ENCODE data around the gene NF1.
"Not testable (repeated sequence)": the region's sequence is repeated elsewhere in the genome, so short reads cannot be mapped to it uniquely, and the experiment has no call there.

NF1 gene

DNA sequence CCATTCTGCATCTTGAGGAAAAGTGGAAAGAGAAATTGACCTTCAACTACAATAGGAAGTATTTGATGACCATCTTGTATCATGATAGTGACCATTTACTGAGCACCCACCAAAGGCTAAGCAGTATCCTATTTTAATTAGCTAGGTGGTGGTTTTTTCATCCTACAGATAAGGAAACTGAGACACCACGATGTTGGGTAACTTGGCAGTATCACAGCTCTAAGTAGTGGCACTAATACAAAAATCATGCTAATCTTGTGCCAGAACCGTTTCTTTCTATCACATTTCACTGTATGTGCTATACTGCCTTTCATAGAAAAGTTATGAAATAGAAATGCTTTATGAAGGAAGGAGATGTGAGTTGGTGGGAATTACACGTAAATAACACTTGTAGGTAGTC lies 216.7 kb downstream of the NF1 start:
- no peak for DNase-seq (ENCODE audit: low spot score)
- no peak overlapping the region for H3K27ac ChIP-seq (replicated peaks; ENCODE audit: low read length)
- no CpG with 5 or more reads among the region's 3 CpGs for WGBS, 2 donors (ENCODE audit: extremely low coverage in 2 of 2, insufficient read length in 2 of 2, insufficient replicate concordance in 1 of 2)

GRCh38 chr17:31312223-31312622 lies 217.4 kb downstream of the NF1 start:
- H3K23ac ChIP-seq (ENCODE audit: low read depth, low read length, poor library complexity); H3K4me1 ChIP-seq (ENCODE audit: control insufficient read depth in 2 of 2, insufficient read depth in 1 of 2, low read depth in 1 of 2, low read length in 2 of 2); H3K27me3 ChIP-seq (ENCODE audit: control insufficient read depth in 3 of 3, insufficient read depth in 3 of 3, low read depth in 1 of 3, low read length in 3 of 3); H3K27ac ChIP-seq (replicated peaks; ENCODE audit: low read length); H2BK15ac ChIP-seq (ENCODE audit: low read length); H4K8ac ChIP-seq (ENCODE audit: low read depth, low read length); H3K36me3 ChIP-seq (replicated peaks in 1 of 2; ENCODE audit: control insufficient read depth in 2 of 2, insufficient read depth in 2 of 2, low read length in 2 of 2); H2BK5ac ChIP-seq (ENCODE audit: low read length); H2BK12ac ChIP-seq (ENCODE audit: low read length); H4K91ac ChIP-seq (ENCODE audit: low read depth, low read length, poor library complexity); H2BK120ac ChIP-seq (ENCODE audit: low read depth, low read length); H3K79me1 ChIP-seq (ENCODE audit: low read depth, low read length); H3K9ac ChIP-seq (ENCODE audit: low read depth, low read length, poor library complexity); DNase-seq (ENCODE audit: low spot score); H3K4ac ChIP-seq (ENCODE audit: low read length); H3K4me2 ChIP-seq (ENCODE audit: insufficient read depth, low read length, poor library complexity, severe bottlenecking); H3K9me3 ChIP-seq (replicated peaks in 1 of 2; ENCODE audit: control insufficient read depth in 2 of 2, insufficient read depth in 1 of 2, low read depth in 1 of 2, low read length in 2 of 2); H2AFZ ChIP-seq (ENCODE audit: low read length); H3K4me3 ChIP-seq (ENCODE audit: low read length in 2 of 2); H3K14ac ChIP-seq (ENCODE audit: low read length); H3K18ac ChIP-seq (ENCODE audit: low read length); H2AK5ac ChIP-seq (ENCODE audit: low read depth, low read length): not testable (repeated sequence)
- no CpG with 5 or more reads among the region's 7 CpGs for WGBS, 2 donors (ENCODE audit: extremely low coverage in 2 of 2, insufficient read length in 2 of 2, insufficient replicate concordance in 1 of 2)

More for the DNA sequence above, 216.7 kb downstream of the NF1 start:
- Histone ChIP-seq H3K23ac (ENCODE audit: low read depth, low read length, poor library complexity) (no peak overlapping the region), H2AFZ (ENCODE audit: low read length) (no peak overlapping the region), H2AK5ac (ENCODE audit: low read depth, low read length) (no peak overlapping the region), H3K4me2 (ENCODE audit: insufficient read depth, low read length, poor library complexity, severe bottlenecking) (no peak overlapping the region), H3K4ac (ENCODE audit: low read length) (no peak overlapping the region), H2BK15ac (ENCODE audit: low read length) (no peak overlapping the region), H4K91ac (ENCODE audit: low read depth, low read length, poor library complexity) (no peak overlapping the region), H3K18ac (ENCODE audit: low read length) (no peak overlapping the region), H3K4me1 (ENCODE audit: control insufficient read depth in 2 of 2, insufficient read depth in 1 of 2, low read depth in 1 of 2, low read length in 2 of 2) (no peaks in the 10 kb centered on the region), H3K9me3 (replicated peaks in 1 of 2; ENCODE audit: control insufficient read depth in 2 of 2, insufficient read depth in 1 of 2, low read depth in 1 of 2, low read length in 2 of 2) (no peaks in the 10 kb centered on the region), H2BK120ac (ENCODE audit: low read depth, low read length) (no peak overlapping the region), H2BK12ac (ENCODE audit: low read length) (no peak overlapping the region), H3K79me1 (ENCODE audit: low read depth, low read length) (no peaks in the 10 kb centered on the region), H3K4me3 (ENCODE audit: low read length in 2 of 2) (no peak overlapping the region), H3K36me3 (replicated peaks in 1 of 2; ENCODE audit: control insufficient read depth in 2 of 2, insufficient read depth in 2 of 2, low read length in 2 of 2) (no peaks in the 10 kb centered on the region), H3K9ac (ENCODE audit: low read depth, low read length, poor library complexity) (no peak overlapping the region), H4K8ac (ENCODE audit: low read depth, low read length) (no peak overlapping the region), H3K27me3 (ENCODE audit: control insufficient read depth in 3 of 3, insufficient read depth in 3 of 3, low read depth in 1 of 3, low read length in 3 of 3) (no peaks in the 10 kb centered on the region), H3K14ac (ENCODE audit: low read length) (no peak overlapping the region), H2BK5ac (ENCODE audit: low read length) (no peak overlapping the region)

- H3K18ac ChIP-seq (ENCODE audit: low read length) = no peak within 1 kb of the TSS
- H2AFZ ChIP-seq (ENCODE audit: low read length) = no peak within 1 kb of the TSS
- H4K8ac ChIP-seq (ENCODE audit: low read depth, low read length) = no peak within 1 kb of the TSS
- no peak within 1 kb of the TSS for H3K27ac ChIP-seq (replicated peaks; ENCODE audit: low read length)
- no peak within 1 kb of the TSS for H2BK15ac ChIP-seq (ENCODE audit: low read length)
- no peak within 1 kb of the TSS for H3K4me3 ChIP-seq (ENCODE audit: low read length in 2 of 2)
- no peak within 1 kb of the TSS for H2AK5ac ChIP-seq (ENCODE audit: low read depth, low read length)
- H2BK12ac ChIP-seq (ENCODE audit: low read length) = no peak within 1 kb of the TSS
- no peak within 1 kb of the TSS for H2BK5ac ChIP-seq (ENCODE audit: low read length)
- H3K4me1 ChIP-seq (ENCODE audit: control insufficient read depth in 2 of 2, insufficient read depth in 1 of 2, low read depth in 1 of 2, low read length in 2 of 2) = peaks cover 0 to 4% of the 10 kb centered on the region in 2 donors
- H3K9ac ChIP-seq (ENCODE audit: low read depth, low read length, poor library complexity) = no peak within 1 kb of the TSS
- no peaks in the 10 kb centered on the region for H3K79me1 ChIP-seq (ENCODE audit: low read depth, low read length)
- no peak within 1 kb of the TSS for H3K14ac ChIP-seq (ENCODE audit: low read length)
- no peak within 1 kb of the TSS for H3K4ac ChIP-seq (ENCODE audit: low read length)
- H3K9me3 ChIP-seq (replicated peaks in 1 of 2; ENCODE audit: control insufficient read depth in 2 of 2, insufficient read depth in 1 of 2, low read depth in 1 of 2, low read length in 2 of 2) = no peaks in the 10 kb centered on the region
- H4K91ac ChIP-seq (ENCODE audit: low read depth, low read length, poor library complexity) = no peak within 1 kb of the TSS
- H3K36me3 ChIP-seq (replicated peaks in 1 of 2; ENCODE audit: control insufficient read depth in 2 of 2, insufficient read depth in 2 of 2, low read length in 2 of 2) = no peaks in the 10 kb centered on the region
- no peak for DNase-seq (ENCODE audit: low spot score)
- no peaks in the 10 kb centered on the region for H3K27me3 ChIP-seq (ENCODE audit: control insufficient read depth in 3 of 3, insufficient read depth in 3 of 3, low read depth in 1 of 3, low read length in 3 of 3)
- no peak within 1 kb of the TSS for H3K4me2 ChIP-seq (ENCODE audit: insufficient read depth, low read length, poor library complexity, severe bottlenecking)
- H3K23ac ChIP-seq (ENCODE audit: low read depth, low read length, poor library complexity) = no peak within 1 kb of the TSS
- no peak within 1 kb of the TSS for H2BK120ac ChIP-seq (ENCODE audit: low read depth, low read length)
- no CpG with 5 or more reads among the region's 3 CpGs for WGBS, 2 donors (ENCODE audit: extremely low coverage in 2 of 2, insufficient read length in 2 of 2, insufficient replicate concordance in 1 of 2)
These were observed 219.4 kb downstream of the NF1 start, which contains the start of gene EVI2B for GRCh38 chr17:31313982-31314781. Gene EVI2B (minus strand): TSS chr17:31314054. CDS start chr17:31305609, 8,445 bp downstream.

DNA sequence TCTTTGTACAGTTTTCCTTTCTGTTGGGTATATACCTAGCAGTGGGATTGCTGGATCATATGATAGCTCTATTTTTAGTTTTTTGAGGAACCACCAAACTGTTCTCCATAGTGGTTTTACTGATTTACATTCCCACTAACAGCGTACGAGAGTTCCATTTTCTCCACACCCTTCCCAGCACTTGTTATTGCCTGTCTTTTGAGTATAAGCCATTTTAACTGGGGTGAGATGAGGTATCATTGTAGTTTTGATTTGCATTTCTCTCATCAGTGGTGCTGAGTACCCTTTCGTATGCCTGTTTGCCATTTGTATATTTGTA lies 220.0 kb downstream of the NF1 start:
- Histone ChIP-seq H3K18ac (ENCODE audit: low read length) (no peak overlapping the region), H3K4me1 (ENCODE audit: control insufficient read depth in 2 of 2, insufficient read depth in 1 of 2, low read depth in 1 of 2, low read length in 2 of 2) (peaks cover 0 to 4% of the 10 kb centered on the region in 2 donors), H4K8ac (ENCODE audit: low read depth, low read length) (no peak overlapping the region), H2AFZ (ENCODE audit: low read length) (no peak overlapping the region), H2BK12ac (ENCODE audit: low read length) (no peak overlapping the region), H3K4ac (ENCODE audit: low read length) (no peak overlapping the region), H2AK5ac (ENCODE audit: low read depth, low read length) (no peak overlapping the region), H3K9ac (ENCODE audit: low read depth, low read length, poor library complexity) (no peak overlapping the region), H3K9me3 (replicated peaks in 1 of 2; ENCODE audit: control insufficient read depth in 2 of 2, insufficient read depth in 1 of 2, low read depth in 1 of 2, low read length in 2 of 2) (no peaks in the 10 kb centered on the region), H3K36me3 (replicated peaks in 1 of 2; ENCODE audit: control insufficient read depth in 2 of 2, insufficient read depth in 2 of 2, low read length in 2 of 2) (no peaks in the 10 kb centered on the region), H2BK15ac (ENCODE audit: low read length) (no peak overlapping the region), H2BK120ac (ENCODE audit: low read depth, low read length) (no peak overlapping the region), H3K14ac (ENCODE audit: low read length) (no peak overlapping the region), H3K4me3 (ENCODE audit: low read length in 2 of 2) (no peak overlapping the region), H3K4me2 (ENCODE audit: insufficient read depth, low read length, poor library complexity, severe bottlenecking) (no peak overlapping the region), H3K27ac (replicated peaks; ENCODE audit: low read length) (no peak overlapping the region), H3K23ac (ENCODE audit: low read depth, low read length, poor library complexity) (no peak overlapping the region), H3K27me3 (ENCODE audit: control insufficient read depth in 3 of 3, insufficient read depth in 3 of 3, low read depth in 1 of 3, low read length in 3 of 3) (no peaks in the 10 kb centered on the region), H2BK5ac (ENCODE audit: low read length) (no peak overlapping the region), H3K79me1 (ENCODE audit: low read depth, low read length) (no peaks in the 10 kb centered on the region), H4K91ac (ENCODE audit: low read depth, low read length, poor library complexity) (no peak overlapping the region)
- WGBS, 2 donors (ENCODE audit: extremely low coverage in 2 of 2, insufficient read length in 2 of 2, insufficient replicate concordance in 1 of 2) = no CpG with 5 or more reads among the region's 3 CpGs
- no peak for DNase-seq (ENCODE audit: low spot score)
